ENCODE measurements around the gene AQP12B. TPM values are rescaled to one million over a fixed set of nuclear protein-coding genes. Genes with fewer than 3 reads are reported as not detected.

The AQP12B gene
- total RNA-seq, 1 experiment from 2014 or later = not detected

GRCh38 chr2:240636563-240637115 is 46.0 kb downstream of the AQP12B start:
- Histone ChIP-seq H3K56ac (ENCODE audit: insufficient read length, low read depth, low read length) (no peak overlapping the region), H4K91ac (ENCODE audit: insufficient read length, low read depth, low read length) (no peak overlapping the region), H4K8ac (replicated peaks; ENCODE audit: insufficient read length, low read depth, low read length) (no peak overlapping the region), H2AFZ (ENCODE audit: low read length) (no peak overlapping the region), H4K20me1 (ENCODE audit: control insufficient read depth, insufficient read depth, insufficient read length) (no peaks in the 10 kb centered on the region), H2BK20ac (ENCODE audit: low read depth, low read length, poor library complexity, severe bottlenecking) (no peak overlapping the region), H3K4ac (ENCODE audit: low read depth, low read length) (no peak overlapping the region), H3T11ph (ENCODE audit: low read length) (no peak overlapping the region), H3K79me1 (ENCODE audit: insufficient read depth, low read depth, low read length, poor library complexity, severe bottlenecking) (no peaks in the 10 kb centered on the region), H3K79me2 (ENCODE audit: insufficient read depth, low read length) (no peaks in the 10 kb centered on the region), H2BK120ac (ENCODE audit: low read depth, low read length, poor library complexity, severe bottlenecking) (no peak overlapping the region), H3K4me2 (ENCODE audit: insufficient read depth, insufficient read length, low read length) (no peak overlapping the region), H3K23me2 (ENCODE audit: insufficient read length, low read depth, low read length, poor library complexity, severe bottlenecking) (no peaks in the 10 kb centered on the region), H3K27me3 (ENCODE audit: insufficient read depth, low read length) (no peaks in the 10 kb centered on the region; the same call in 1 of the 2 replicates), H3K27ac (ENCODE audit: insufficient read length, low read depth, low read length) (no peak overlapping the region), H2AK5ac (ENCODE audit: insufficient read length, low read length) (no peak overlapping the region), H2BK5ac (ENCODE audit: insufficient read length, low read length) (no peak overlapping the region), H3K23ac (ENCODE audit: insufficient read length, low read depth, low read length) (no peak overlapping the region), H2BK12ac (ENCODE audit: insufficient read length, low read depth, low read length) (no peak overlapping the region), H4K5ac (ENCODE audit: insufficient read length, low read depth, low read length) (no peak overlapping the region), H3K14ac (ENCODE audit: insufficient read depth, low read length) (no peak overlapping the region), H2BK15ac (ENCODE audit: low read depth, low read length) (no peak overlapping the region), H3K4me1 (ENCODE audit: insufficient read depth, low read length) (no peaks in the 10 kb centered on the region), H3K18ac (ENCODE audit: insufficient read length, low read depth, low read length) (no peak overlapping the region), H3K9ac (ENCODE audit: extremely low read depth, insufficient read length, low read length) (no peak overlapping the region), H3K9me3 (ENCODE audit: control insufficient read depth, low read depth, low read length) (peaks cover 9% of the 10 kb centered on the region)
- TF ChIP-seq, protein P1, sequence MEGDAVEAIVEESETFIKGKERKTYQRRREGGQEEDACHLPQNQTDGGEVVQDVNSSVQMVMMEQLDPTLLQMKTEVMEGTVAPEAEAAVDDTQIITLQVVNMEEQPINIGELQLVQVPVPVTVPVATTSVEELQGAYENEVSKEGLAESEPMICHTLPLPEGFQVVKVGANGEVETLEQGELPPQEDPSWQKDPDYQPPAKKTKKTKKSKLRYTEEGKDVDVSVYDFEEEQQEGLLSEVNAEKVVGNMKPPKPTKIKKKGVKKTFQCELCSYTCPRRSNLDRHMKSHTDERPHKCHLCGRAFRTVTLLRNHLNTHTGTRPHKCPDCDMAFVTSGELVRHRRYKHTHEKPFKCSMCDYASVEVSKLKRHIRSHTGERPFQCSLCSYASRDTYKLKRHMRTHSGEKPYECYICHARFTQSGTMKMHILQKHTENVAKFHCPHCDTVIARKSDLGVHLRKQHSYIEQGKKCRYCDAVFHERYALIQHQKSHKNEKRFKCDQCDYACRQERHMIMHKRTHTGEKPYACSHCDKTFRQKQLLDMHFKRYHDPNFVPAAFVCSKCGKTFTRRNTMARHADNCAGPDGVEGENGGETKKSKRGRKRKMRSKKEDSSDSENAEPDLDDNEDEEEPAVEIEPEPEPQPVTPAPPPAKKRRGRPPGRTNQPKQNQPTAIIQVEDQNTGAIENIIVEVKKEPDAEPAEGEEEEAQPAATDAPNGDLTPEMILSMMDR (conservative IDR thresholded peaks at IDR 0.05) = no peak
- H3K9me3 Mint-ChIP-seq = peaks cover 40 to 50% of the 10 kb centered on the region in 2 experiments
- no peak overlapping the region for H3K27ac Mint-ChIP-seq
- H3K27me3 Mint-ChIP-seq (ENCODE audit: low read depth) = peaks cover 48% of the 10 kb centered on the region
- H3K36me3 Mint-ChIP-seq (ENCODE audit: insufficient read depth in 1 of 3, low read depth in 3 of 3) = peaks cover 0 to 16% (median 0%) of the 10 kb centered on the region in 3 experiments; a peak in 3 of 7 replicates
- WGBS (ENCODE audit: extremely low coverage, insufficient read length, low lambda C conversion rate) = no CpG with 5 or more reads among the region's 11 CpGs
- no peak for DNase-seq
- H3K4me3 Mint-ChIP-seq = no peak overlapping the region
- no peaks in the 10 kb centered on the region for H3K4me1 Mint-ChIP-seq
